ENCODE data around the gene UBR2.
A peak's percentile ranks its signal among the peaks of the same experiment; 100 is the strongest.
"Not testable (repeated sequence)": the region's sequence is repeated elsewhere in the genome, so short reads cannot be mapped to it uniquely, and the experiment has no call there.

UBR2 gene

GRCh38 chr6:42618105-42618504, 54.3 kb downstream of the UBR2 start:
- DNase-seq (ENCODE audit: low read depth in 4 of 4, low spot score in 1 of 4), result no peak

- no peak for DNase-seq (ENCODE audit: low read depth in 4 of 4, low spot score in 1 of 4)
Measured at GRCh38 chr6:42618686-42619085, 54.9 kb downstream of the UBR2 start.

- no peak for DNase-seq (ENCODE audit: low read depth in 4 of 4, low spot score in 1 of 4)
Measured at GRCh38 chr6:42619963-42620362, 56.1 kb downstream of the UBR2 start.

GRCh38 chr6:42624601-42625000, 60.8 kb downstream of the UBR2 start:
- DNase-seq (ENCODE audit: low read depth in 4 of 4, low spot score in 1 of 4), result no peak

GRCh38 chr6:42627044-42627443, 63.2 kb downstream of the UBR2 start:
- no peak for DNase-seq (ENCODE audit: low read depth in 4 of 4, low spot score in 1 of 4)

GRCh38 chr6:42627674-42628073, 63.8 kb downstream of the UBR2 start:
- DNase-seq (ENCODE audit: low read depth in 4 of 4, low spot score in 1 of 4), result no peak

GRCh38 chr6:42628604-42629003, 64.8 kb downstream of the UBR2 start:
- no peak for DNase-seq (ENCODE audit: low read depth in 4 of 4, low spot score in 1 of 4)

GRCh38 chr6:42629845-42630244, 66.0 kb downstream of the UBR2 start:
- no peak for DNase-seq (ENCODE audit: low read depth in 4 of 4, low spot score in 1 of 4)

- DNase-seq (ENCODE audit: low read depth in 4 of 4, low spot score in 1 of 4), result no peak
Measured at GRCh38 chr6:42637681-42638080, 73.9 kb downstream of the UBR2 start.

GRCh38 chr6:42642794-42643193, 79.0 kb downstream of the UBR2 start:
- no peak for DNase-seq (ENCODE audit: low read depth in 4 of 4, low spot score in 1 of 4)

- no peak for DNase-seq (ENCODE audit: low read depth in 4 of 4, low spot score in 1 of 4)
Measured at GRCh38 chr6:42644211-42644610, 80.4 kb downstream of the UBR2 start.

- DNase-seq (ENCODE audit: low read depth in 4 of 4, low spot score in 1 of 4), result no peak
Measured at GRCh38 chr6:42652024-42652746, 88.4 kb downstream of the UBR2 start.

GRCh38 chr6:42653851-42654250, 90.0 kb downstream of the UBR2 start:
- no peak for DNase-seq (ENCODE audit: low read depth in 4 of 4, low spot score in 1 of 4)

- DNase-seq (ENCODE audit: low read depth in 4 of 4, low spot score in 1 of 4), result no peak
Measured at GRCh38 chr6:42659806-42660205, 96.0 kb downstream of the UBR2 start.

- peak; percentile 62 to 77 (median 70) for DNase-seq (ENCODE audit: low read depth in 4 of 4, low spot score in 1 of 4)
Measured at GRCh38 chr6:42661540-42662153, 97.8 kb downstream of the UBR2 start.

- no peak for DNase-seq (ENCODE audit: low read depth in 4 of 4, low spot score in 1 of 4)
Measured at GRCh38 chr6:42664718-42665117, 100.9 kb downstream of the UBR2 start.

GRCh38 chr6:42674368-42674767, 110.5 kb downstream of the UBR2 start:
- DNase-seq (ENCODE audit: low read depth in 4 of 4, low spot score in 1 of 4), result not testable (repeated sequence)

GRCh38 chr6:42674780-42675179, 111.0 kb downstream of the UBR2 start:
- DNase-seq (ENCODE audit: low read depth in 4 of 4, low spot score in 1 of 4), result no peak

GRCh38 chr6:42679358-42679757, 115.5 kb downstream of the UBR2 start:
- no peak for DNase-seq (ENCODE audit: low read depth in 4 of 4, low spot score in 1 of 4)

GRCh38 chr6:42688281-42688680, 124.5 kb downstream of the UBR2 start:
- no peak for DNase-seq (ENCODE audit: low read depth in 4 of 4, low spot score in 1 of 4)

- DNase-seq (ENCODE audit: low read depth in 4 of 4, low spot score in 1 of 4), result no peak
Measured at GRCh38 chr6:42689371-42689770, 125.5 kb downstream of the UBR2 start.

- no peak for DNase-seq (ENCODE audit: low read depth in 4 of 4, low spot score in 1 of 4)
Measured at GRCh38 chr6:42690151-42690702, 126.4 kb downstream of the UBR2 start.

GRCh38 chr6:42690872-42691271, 127.0 kb downstream of the UBR2 start:
- no peak for DNase-seq (ENCODE audit: low read depth in 4 of 4, low spot score in 1 of 4)

Data from stimulated activated CD4-positive, alpha-beta T cell treated with anti-CD3 and anti-CD28 coated beads, Interleukin-1b, Interleukin-23, amount 100 ng/mL, for 24 hours (primary cell).